Trophoblast cell (in vitro differentiated cells and primary cell): ENCODE results near the gene B4GAT1.
A peak's percentile ranks its signal among the peaks of the same experiment; 100 is the strongest.

Experiments
- DNase-seq, 2 donors: peaks; one replicate each; pipeline ENCODE4 v3.0.0-alpha.2; 2016
- H2AFZ ChIP-seq: 2 replicates; pipeline ENCODE4 v1.6.1; 2013; ENCODE audit warnings: low read length, moderate library complexity, mild to moderate bottlenecking; ENCODE audit not compliant: insufficient read depth, poor library complexity
- H2AK5ac ChIP-seq: 2 replicates; pipeline ENCODE4 v1.6.1; 2013; ENCODE audit warnings: mild to moderate bottlenecking, low read length
- H2BK120ac ChIP-seq: 2 replicates; pipeline ENCODE4 v1.6.1; 2013; ENCODE audit warnings: low read length, mild to moderate bottlenecking, moderate library complexity; ENCODE audit not compliant: insufficient read depth, poor library complexity
- H2BK12ac ChIP-seq: 2 replicates; pipeline ENCODE4 v1.6.1; 2013; ENCODE audit warnings: mild to moderate bottlenecking, low read length, moderate library complexity
- H2BK5ac ChIP-seq: 2 replicates; pipeline ENCODE4 v1.6.1; 2013; ENCODE audit warnings: low read length, low read depth, moderate library complexity, mild to moderate bottlenecking; ENCODE audit not compliant: poor library complexity
- H3K14ac ChIP-seq: 2 replicates; pipeline ENCODE4 v1.6.1; 2013; ENCODE audit warnings: mild to moderate bottlenecking, low read length
- H3K18ac ChIP-seq: 2 replicates; pipeline ENCODE4 v1.6.1; 2013; ENCODE audit warnings: mild to moderate bottlenecking, low read length
- H3K23ac ChIP-seq: 2 replicates; pipeline ENCODE4 v1.6.1; 2013; ENCODE audit warnings: low read length
- H3K27ac ChIP-seq: 2 replicates; pipeline ENCODE4 v1.5.1; 2013; ENCODE audit warnings: low read depth, mild to moderate bottlenecking, inconsistent platforms, low read length, moderate library complexity
- H3K27me3 ChIP-seq: 2 replicates; pipeline ENCODE4 v1.6.1; 2013; ENCODE audit warnings: inconsistent platforms, mild to moderate bottlenecking, low read length, moderate library complexity; ENCODE audit not compliant: insufficient read depth
- H3K36me3 ChIP-seq, 2 experiments: 1 replicate in 1 of 2; 2 replicates in 1 of 2; pipeline ENCODE4 v1.6.1; 2013; ENCODE audit warnings: low read length in 2 of 2, mild to moderate bottlenecking in 2 of 2, moderate library complexity in 1 of 2; ENCODE audit not compliant: insufficient read depth in 2 of 2, control insufficient read depth in 1 of 2
- H3K4ac ChIP-seq: 2 replicates; pipeline ENCODE4 v1.6.1; 2013; ENCODE audit warnings: low read depth, mild to moderate bottlenecking, low read length, moderate library complexity
- H3K4me1 ChIP-seq, 2 experiments: 1 replicate in 1 of 2; 2 replicates in 1 of 2; pipeline ENCODE4 v1.6.1; 2013; ENCODE audit warnings: low read length in 2 of 2, mild to moderate bottlenecking in 2 of 2, moderate library complexity in 1 of 2; ENCODE audit not compliant: insufficient read depth in 2 of 2, control insufficient read depth in 1 of 2
- H3K4me2 ChIP-seq: 2 replicates; pipeline ENCODE4 v1.6.1; 2013; ENCODE audit warnings: inconsistent platforms, mild to moderate bottlenecking, low read length, moderate library complexity
- H3K4me3 ChIP-seq: 2 replicates; pipeline ENCODE4 v1.5.1; 2013; ENCODE audit warnings: mild to moderate bottlenecking, low read depth, low read length, inconsistent platforms
- H3K79me1 ChIP-seq: one replicate; pipeline ENCODE4 v1.6.1; 2013; ENCODE audit warnings: low read length
- H3K79me2 ChIP-seq: 2 replicates; pipeline ENCODE4 v1.6.1; 2013; ENCODE audit warnings: low read length, mild to moderate bottlenecking; ENCODE audit not compliant: control insufficient read depth, insufficient read depth, poor library complexity
- H3K9ac ChIP-seq: 2 replicates; pipeline ENCODE4 v1.6.1; 2013; ENCODE audit warnings: mild to moderate bottlenecking, low read length
- H3K9me3 ChIP-seq: 2 replicates; pipeline ENCODE4 v1.6.1; 2013; ENCODE audit warnings: low read depth, mild to moderate bottlenecking, control low read depth, inconsistent platforms, low read length; ENCODE audit not compliant: insufficient read depth
- H4K12ac ChIP-seq: 2 replicates; pipeline ENCODE4 v1.6.1; 2013; ENCODE audit warnings: low read depth, mild to moderate bottlenecking, low read length, moderate library complexity
- H4K8ac ChIP-seq: 2 replicates; pipeline ENCODE4 v1.6.1; 2013; ENCODE audit warnings: low read depth, mild to moderate bottlenecking, low read length, moderate library complexity
- H4K91ac ChIP-seq: one replicate; pipeline ENCODE4 v1.6.1; 2013; ENCODE audit warnings: low read depth, mild to moderate bottlenecking, low read length, moderate library complexity
- WGBS: extraction: QIAGEN DNeasy Blood & Tissue Kit; methylation state at CpG from one replicate; pipeline ENCODE4 v1.1.7; 2013; ENCODE audit warnings: missing lambda C conversion rate; ENCODE audit not compliant: insufficient read length, insufficient coverage; ENCODE audit errors: extremely low coverage; 5-methylcytosine and 5-hydroxymethylcytosine counted together

The B4GAT1 gene

DNA sequence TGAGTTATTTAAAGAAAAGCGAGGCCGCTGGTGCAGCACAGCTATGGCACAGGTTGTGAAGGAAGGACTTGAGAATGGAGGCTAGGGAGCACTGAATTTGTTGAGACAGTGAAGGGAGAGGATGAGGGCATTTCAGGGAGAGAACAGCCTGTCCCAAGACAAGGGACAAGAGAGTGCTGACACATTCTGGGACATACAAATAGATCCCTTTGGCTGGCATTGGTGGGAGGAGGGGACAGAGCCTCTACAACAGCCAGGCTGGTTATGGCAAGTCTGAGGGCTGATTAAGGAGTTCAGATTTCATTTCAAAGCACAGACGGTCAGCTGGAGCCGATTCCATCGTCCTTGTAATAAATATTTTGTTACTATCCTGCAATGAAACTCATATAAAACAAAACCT, 25.8 kb upstream of the B4GAT1 start:
- Histone ChIP-seq H3K36me3 (peaks cover 7 to 13% of the 10 kb centered on the region in 2 experiments), H2BK5ac (no peak overlapping the region), H3K23ac (peak overlapping the region; percentile 21), H3K27me3 (no peaks in the 10 kb centered on the region), H3K4me1 (peaks cover 11% of the 10 kb centered on the region in 2 experiments), H2AFZ (no peak overlapping the region), H3K9ac (no peak overlapping the region), H3K79me1 (peaks cover 16% of the 10 kb centered on the region), H4K8ac (no peak overlapping the region), H2BK120ac (no peak overlapping the region), H3K79me2 (peaks cover 10% of the 10 kb centered on the region), H3K27ac (no peak overlapping the region), H3K4me2 (no peak overlapping the region), H2BK12ac (peak overlapping the region; percentile 79), H3K9me3 (no peaks in the 10 kb centered on the region), H3K4ac (no peak overlapping the region), H3K4me3 (no peak overlapping the region), H4K12ac (peak overlapping the region; percentile 0), H3K18ac (no peak overlapping the region), H2AK5ac (no peak overlapping the region), H3K14ac (no peak overlapping the region), H4K91ac (no peak overlapping the region)
- no peak for DNase-seq
- no CpG with 5 or more reads among the region's 5 CpGs for WGBS

DNA sequence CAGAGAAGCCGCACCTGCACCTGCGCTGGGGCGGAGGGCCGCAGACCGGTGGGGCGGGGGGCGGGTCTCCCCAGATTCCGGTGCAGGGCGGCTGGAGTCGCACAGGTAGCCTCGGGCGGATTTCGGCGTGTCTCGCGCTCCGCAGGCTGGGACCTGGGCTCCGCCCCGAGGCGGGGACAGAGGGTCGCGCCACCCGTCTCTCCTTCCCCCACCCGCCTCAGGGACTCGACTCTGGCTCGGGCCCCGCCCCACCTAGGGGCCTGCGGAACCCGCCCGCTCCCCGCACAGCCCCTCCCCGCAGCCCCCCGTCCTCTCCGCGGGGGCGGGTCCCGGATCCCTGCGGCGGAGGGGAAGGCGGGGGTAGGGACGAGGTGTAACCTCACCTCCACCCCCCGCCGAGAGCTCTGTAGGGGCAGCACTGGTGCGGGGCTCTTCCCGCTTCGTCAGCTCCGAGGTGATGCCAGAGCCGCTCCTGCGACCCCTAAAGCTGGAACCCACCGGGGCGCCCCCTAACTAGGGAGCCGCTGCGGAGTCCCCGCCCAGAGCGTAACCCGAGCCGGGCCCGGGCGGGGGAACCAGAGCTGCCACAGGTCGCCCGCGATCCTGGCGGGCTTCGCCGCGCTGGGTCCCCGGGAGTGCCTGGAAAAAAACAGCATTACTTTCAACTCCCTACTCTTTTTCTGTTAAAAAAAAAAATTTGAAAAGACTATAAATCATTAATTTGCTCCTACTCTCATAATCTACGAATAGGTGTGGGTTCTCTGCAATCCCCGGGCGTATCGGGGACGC, 24.4 kb upstream of the B4GAT1 start, which contains the start of gene SLC29A2:
SLC29A2 (minus strand) TSS at position 134 of the 789 bp plus-strand sequence. CDS start 169 bp downstream, outside the sequence.
- H2BK120ac ChIP-seq: peak within 1 kb of the TSS; percentile 92
- no peak within 1 kb of the TSS for H3K23ac ChIP-seq
- peak within 1 kb of the TSS; percentile 94 for H4K12ac ChIP-seq
- peaks cover 10% of the 10 kb centered on the region for H3K79me2 ChIP-seq
- H3K79me1 ChIP-seq: peaks cover 16% of the 10 kb centered on the region
- no CpG with 5 or more reads among the region's 72 CpGs for WGBS
- peak within 1 kb of the TSS; percentile 81 for H3K9ac ChIP-seq
- DNase-seq: peak; percentile 76 to 89
- peak within 1 kb of the TSS; percentile 67 for H3K4ac ChIP-seq
- peak within 1 kb of the TSS; percentile 91 for H3K4me3 ChIP-seq
- H3K36me3 ChIP-seq: peaks cover 19% of the 10 kb centered on the region in 2 experiments
- peaks cover 11% of the 10 kb centered on the region in 2 experiments for H3K4me1 ChIP-seq
- peak within 1 kb of the TSS; percentile 61 for H2AK5ac ChIP-seq
- H2BK12ac ChIP-seq: peak within 1 kb of the TSS; percentile 61
- no peaks in the 10 kb centered on the region for H3K9me3 ChIP-seq
- peak within 1 kb of the TSS; percentile 89 for H3K14ac ChIP-seq
- peak within 1 kb of the TSS; percentile 94 for H3K4me2 ChIP-seq
- peak within 1 kb of the TSS; percentile 85 for H4K8ac ChIP-seq
- H4K91ac ChIP-seq: peak within 1 kb of the TSS; percentile 97
- H3K27me3 ChIP-seq: no peaks in the 10 kb centered on the region
- peak within 1 kb of the TSS; percentile 98 for H2BK5ac ChIP-seq
- H3K27ac ChIP-seq: peak within 1 kb of the TSS; percentile 94
- peak within 1 kb of the TSS; percentile 89 for H2AFZ ChIP-seq
- peak within 1 kb of the TSS; percentile 93 for H3K18ac ChIP-seq

DNA sequence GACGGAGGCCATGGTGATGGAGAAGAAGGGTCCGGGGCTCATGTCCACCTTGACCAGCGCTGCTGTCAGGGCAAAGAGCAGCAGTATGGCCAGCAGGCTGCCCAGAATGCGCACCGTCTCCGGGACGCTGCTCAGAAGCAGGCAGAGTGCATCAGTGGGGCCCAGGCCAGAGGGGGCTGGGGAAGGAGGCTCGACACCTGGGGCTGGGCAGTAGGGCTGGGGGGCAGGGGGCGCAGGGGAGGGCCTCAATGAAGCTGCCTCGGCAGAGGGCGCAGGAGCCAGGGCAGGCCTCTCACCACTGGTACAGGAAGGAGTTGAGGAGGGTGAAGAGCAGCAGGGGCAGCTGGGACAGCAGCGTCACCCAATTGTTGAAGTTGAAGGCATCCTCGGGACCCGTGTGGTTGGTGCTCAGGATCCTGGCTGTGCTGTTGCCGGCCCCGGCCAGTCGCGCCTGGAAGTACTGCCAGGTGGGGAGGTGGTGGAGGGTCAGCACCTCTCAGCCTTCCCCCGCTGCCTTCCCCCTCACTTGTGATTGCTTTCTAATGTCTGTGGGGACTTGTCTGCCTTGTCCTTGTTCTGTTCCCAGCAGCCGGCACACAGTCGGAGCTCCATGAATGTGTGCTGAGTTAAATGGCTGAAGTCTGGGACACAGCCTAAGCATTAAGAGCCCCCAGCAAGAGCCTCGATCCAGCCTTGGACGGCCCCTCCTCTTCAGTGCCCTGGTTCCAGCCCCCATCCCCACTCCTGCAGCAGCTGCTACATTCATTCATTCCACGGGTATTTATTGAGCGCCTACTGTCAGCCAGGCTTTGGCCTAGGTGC, 21.9 kb upstream of the B4GAT1 start:
- no peak overlapping the region for H3K23ac ChIP-seq
- no peak overlapping the region for H3K4me3 ChIP-seq
- H3K4me1 ChIP-seq: peaks cover 11 to 15% of the 10 kb centered on the region in 2 experiments
- no peak overlapping the region for H2BK12ac ChIP-seq
- no peak overlapping the region for H4K12ac ChIP-seq
- no peak overlapping the region for H2AK5ac ChIP-seq
- H4K91ac ChIP-seq: no peak overlapping the region
- H3K18ac ChIP-seq: no peak overlapping the region
- H2BK5ac ChIP-seq: no peak overlapping the region
- H3K79me2 ChIP-seq: peaks cover 10% of the 10 kb centered on the region
- no CpG with 5 or more reads among the region's 25 CpGs for WGBS
- H3K4ac ChIP-seq: no peak overlapping the region
- H3K36me3 ChIP-seq: peaks cover 23 to 24% of the 10 kb centered on the region in 2 experiments
- H3K27ac ChIP-seq: no peak overlapping the region
- no peak overlapping the region for H2AFZ ChIP-seq
- no peak overlapping the region for H3K14ac ChIP-seq
- no peak overlapping the region for H3K4me2 ChIP-seq
- DNase-seq: no peak
- H3K9me3 ChIP-seq: no peaks in the 10 kb centered on the region
- H3K79me1 ChIP-seq: peaks cover 16% of the 10 kb centered on the region
- H2BK120ac ChIP-seq: no peak overlapping the region
- no peak overlapping the region for H4K8ac ChIP-seq
- no peak overlapping the region for H3K9ac ChIP-seq
- H3K27me3 ChIP-seq: no peaks in the 10 kb centered on the region

DNA sequence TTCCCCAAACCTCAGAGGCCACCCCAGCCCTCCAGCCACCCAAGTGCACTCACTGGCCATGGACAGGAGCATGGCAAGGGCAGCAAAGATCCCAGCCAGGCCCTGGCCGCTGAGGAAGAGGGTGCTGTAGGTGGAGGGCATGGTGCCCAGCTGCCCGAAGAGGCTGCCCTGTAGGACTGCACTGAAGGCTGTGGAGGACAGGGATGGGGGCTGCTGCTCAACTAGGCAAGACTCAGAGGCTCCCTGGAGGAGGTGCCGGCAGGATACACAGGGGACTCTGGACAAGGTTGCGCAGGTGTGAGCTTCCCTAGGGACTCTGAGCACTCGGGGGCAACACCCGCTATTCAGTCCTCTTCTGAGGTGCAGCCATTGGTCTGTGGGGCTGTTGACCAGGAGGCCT, 21.1 kb upstream of the B4GAT1 start:
- H3K79me2 ChIP-seq: peaks cover 10% of the 10 kb centered on the region
- H3K23ac ChIP-seq: no peak overlapping the region
- WGBS: no CpG with 5 or more reads among the region's 6 CpGs
- no peak overlapping the region for H2BK12ac ChIP-seq
- peaks cover 11 to 15% of the 10 kb centered on the region in 2 experiments for H3K4me1 ChIP-seq
- no peak overlapping the region for H3K18ac ChIP-seq
- H2AK5ac ChIP-seq: no peak overlapping the region
- H3K9ac ChIP-seq: no peak overlapping the region
- no peak overlapping the region for H4K12ac ChIP-seq
- peaks cover 23 to 26% of the 10 kb centered on the region in 2 experiments for H3K36me3 ChIP-seq
- peaks cover 16% of the 10 kb centered on the region for H3K79me1 ChIP-seq
- no peak overlapping the region for H3K4ac ChIP-seq
- no peaks in the 10 kb centered on the region for H3K9me3 ChIP-seq
- no peak overlapping the region for H3K4me2 ChIP-seq
- no peak overlapping the region for H3K4me3 ChIP-seq
- no peak overlapping the region for H4K8ac ChIP-seq
- no peak overlapping the region for H2AFZ ChIP-seq
- no peak overlapping the region for H2BK5ac ChIP-seq
- H3K27me3 ChIP-seq: no peaks in the 10 kb centered on the region
- DNase-seq: no peak
- H2BK120ac ChIP-seq: no peak overlapping the region
- no peak overlapping the region for H3K27ac ChIP-seq
- no peak overlapping the region for H3K14ac ChIP-seq
- H4K91ac ChIP-seq: no peak overlapping the region
